ENCODE data around the gene CERS1. TPM values are rescaled to one million over a fixed set of nuclear protein-coding genes. Genes with fewer than 3 reads are reported as not detected.

Gene CERS1
- total RNA-seq, 1 experiment from 2014 or later = 11.4 TPM

GRCh38 chr19:18861917-18862316, 34.0 kb downstream of the CERS1 start:
- BruUV-seq (replicated peaks) = no TSS peak
- Histone ChIP-seq H3K27ac (ENCODE audit: low read depth, low read length, poor library complexity, severe bottlenecking) (no peak overlapping the region), H3K4me3 (ENCODE audit: low read depth, low read length, poor library complexity, severe bottlenecking) (no peak overlapping the region), H3K27me3 (replicated peaks; ENCODE audit: insufficient read depth, low read depth, low read length, poor library complexity) (no peaks in the 10 kb centered on the region), H3K36me3 (ENCODE audit: insufficient read depth, low read length, poor library complexity, severe bottlenecking) (peaks cover 95% of the 10 kb centered on the region), H3K4me1 (ENCODE audit: insufficient read depth, low read length, poor library complexity, severe bottlenecking) (no peaks in the 10 kb centered on the region), H3K9me3 (ENCODE audit: low read depth, low read length, poor library complexity, severe bottlenecking) (no peaks in the 10 kb centered on the region)
- DNase-seq (ENCODE audit: low spot score) = no peak
- ChIA-PET CTCF (no interaction called here), POLR2A (ENCODE audit: low non-redundant PET) (no interaction called here)
- no peak for TF ChIP-seq CTCF (conservative IDR thresholded peaks at IDR 0.05; ENCODE audit: low read depth, low read length)
- TF ChIP-seq EZH2 (IDR thresholded peaks at IDR 0.05; ENCODE audit: borderline replicate concordance, low read depth, low read length, poor library complexity, severe bottlenecking) = no peak
- intact Hi-C loops (cut with micrococcal nuclease; ENCODE audit: unreplicated experiment) = no loop called here

GRCh38 chr19:18861235-18861634, 34.7 kb downstream of the CERS1 start:
- no peak overlapping the region for H3K4me3 ChIP-seq (ENCODE audit: low read depth, low read length, poor library complexity, severe bottlenecking)
- ChIA-PET CTCF (no interaction called here), POLR2A (ENCODE audit: low non-redundant PET) (no interaction called here)
- no peak overlapping the region for H3K27ac ChIP-seq (ENCODE audit: low read depth, low read length, poor library complexity, severe bottlenecking)
- H3K27me3 ChIP-seq (replicated peaks; ENCODE audit: insufficient read depth, low read depth, low read length, poor library complexity) = no peaks in the 10 kb centered on the region
- intact Hi-C loops (cut with micrococcal nuclease; ENCODE audit: unreplicated experiment) = no loop called here
- no peak for DNase-seq (ENCODE audit: low spot score)
- TF ChIP-seq CTCF (conservative IDR thresholded peaks at IDR 0.05; ENCODE audit: low read depth, low read length) = no peak
- no peak for TF ChIP-seq EZH2 (IDR thresholded peaks at IDR 0.05; ENCODE audit: borderline replicate concordance, low read depth, low read length, poor library complexity, severe bottlenecking)
- H3K9me3 ChIP-seq (ENCODE audit: low read depth, low read length, poor library complexity, severe bottlenecking) = no peaks in the 10 kb centered on the region
- no peaks in the 10 kb centered on the region for H3K4me1 ChIP-seq (ENCODE audit: insufficient read depth, low read length, poor library complexity, severe bottlenecking)
- H3K36me3 ChIP-seq (ENCODE audit: insufficient read depth, low read length, poor library complexity, severe bottlenecking) = peaks cover 95% of the 10 kb centered on the region
- no TSS peak for BruUV-seq (replicated peaks)

- Histone ChIP-seq H3K36me3 (ENCODE audit: insufficient read depth, low read length, poor library complexity, severe bottlenecking) (peaks cover 95% of the 10 kb centered on the region), H3K27ac (ENCODE audit: low read depth, low read length, poor library complexity, severe bottlenecking) (no peak overlapping the region), H3K4me3 (ENCODE audit: low read depth, low read length, poor library complexity, severe bottlenecking) (no peak overlapping the region), H3K27me3 (replicated peaks; ENCODE audit: insufficient read depth, low read depth, low read length, poor library complexity) (no peaks in the 10 kb centered on the region), H3K9me3 (ENCODE audit: low read depth, low read length, poor library complexity, severe bottlenecking) (no peaks in the 10 kb centered on the region), H3K4me1 (ENCODE audit: insufficient read depth, low read length, poor library complexity, severe bottlenecking) (no peaks in the 10 kb centered on the region)
- TF ChIP-seq CTCF (conservative IDR thresholded peaks at IDR 0.05; ENCODE audit: low read depth, low read length) (no peak), EZH2 (IDR thresholded peaks at IDR 0.05; ENCODE audit: borderline replicate concordance, low read depth, low read length, poor library complexity, severe bottlenecking) (no peak)
- no TSS peak for BruUV-seq (replicated peaks)
- ChIA-PET POLR2A (ENCODE audit: low non-redundant PET) (no interaction called here), CTCF (no interaction called here)
- DNase-seq (ENCODE audit: low spot score) = no peak
- intact Hi-C loops (cut with micrococcal nuclease; ENCODE audit: unreplicated experiment) = no loop called here
These were observed 35.2 kb downstream of the CERS1 start for GRCh38 chr19:18860725-18861124.
